DMS 273 (cell line): Measurements from ENCODE around the gene FAM107B.
A peak's percentile ranks its signal among the peaks of the same experiment; 100 is the strongest.

Experiments used
- DNase-seq: peaks from one replicate; lab custom pipeline; 2025; ENCODE audit not compliant: unreplicated experiment; lab: John Stamatoyannopoulos, UW

The FAM107B gene

DNA sequence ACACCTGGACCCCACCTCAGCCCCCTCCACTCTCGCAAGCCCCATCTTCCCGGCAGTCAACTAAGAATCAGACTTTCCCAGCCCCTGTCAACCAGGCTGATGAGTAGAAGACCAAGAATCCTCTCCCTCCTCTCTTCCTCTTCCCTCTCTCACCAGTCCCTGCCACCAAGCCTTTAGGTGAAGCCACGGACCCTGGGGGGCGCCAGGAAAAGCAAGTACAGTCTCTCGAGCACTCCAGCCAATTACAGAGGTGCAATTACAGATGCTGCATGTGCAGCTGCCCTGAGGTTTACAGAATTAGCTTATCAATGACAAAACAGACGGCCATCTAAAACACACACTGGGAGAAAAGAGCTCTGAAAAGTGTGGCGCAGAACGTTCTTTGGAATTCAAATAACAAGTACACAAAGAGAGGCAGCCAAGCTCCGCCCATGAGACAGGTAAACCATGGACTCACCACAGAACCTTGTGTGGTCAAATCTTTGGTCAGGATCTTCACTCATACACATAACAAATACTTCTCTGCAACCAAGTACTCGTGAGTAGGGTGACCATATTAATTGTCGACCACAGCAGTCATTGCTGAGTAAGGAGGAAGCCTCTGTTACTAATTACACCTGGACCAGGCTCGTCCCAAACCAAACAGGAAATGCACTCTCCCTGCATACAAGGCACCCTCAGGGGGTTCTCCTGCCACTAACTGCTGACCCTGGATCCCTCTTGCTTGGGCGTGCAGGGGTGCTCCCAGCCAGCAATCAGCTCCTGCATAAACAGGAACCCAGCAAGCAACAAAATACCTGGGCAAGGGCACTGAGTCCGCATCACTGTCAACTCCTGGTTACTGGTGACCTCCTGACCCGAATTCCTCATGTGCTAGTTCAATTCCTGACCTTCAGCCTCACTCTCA, 189.2 kb downstream of the FAM107B start:
- no peak for DNase-seq

- no peak for DNase-seq
Measured at GRCh38 chr10:14584661-14585060, 190.0 kb downstream of the FAM107B start.

DNA sequence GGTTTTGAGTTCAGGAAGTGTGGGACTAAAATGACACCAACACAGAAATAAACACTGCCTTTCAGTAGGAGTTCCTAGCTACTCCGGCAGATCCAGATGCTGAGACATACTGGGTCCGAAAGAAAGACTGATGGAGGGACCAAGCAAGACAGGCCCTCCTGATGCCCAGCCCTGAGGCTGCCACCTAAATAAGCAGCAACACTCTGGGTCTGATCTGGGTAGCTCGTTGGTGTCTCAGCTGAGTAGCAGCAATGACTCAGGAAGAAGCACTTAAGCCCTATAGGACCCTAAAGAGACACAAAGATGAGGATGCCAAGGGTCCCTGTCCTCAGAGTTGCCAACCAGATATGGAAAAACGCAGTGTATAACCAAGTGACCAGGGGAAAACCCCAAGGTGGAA, 190.7 kb downstream of the FAM107B start:
- DNase-seq = no peak

GRCh38 chr10:14583252-14583651, 191.4 kb downstream of the FAM107B start:
- DNase-seq = no peak

DNA sequence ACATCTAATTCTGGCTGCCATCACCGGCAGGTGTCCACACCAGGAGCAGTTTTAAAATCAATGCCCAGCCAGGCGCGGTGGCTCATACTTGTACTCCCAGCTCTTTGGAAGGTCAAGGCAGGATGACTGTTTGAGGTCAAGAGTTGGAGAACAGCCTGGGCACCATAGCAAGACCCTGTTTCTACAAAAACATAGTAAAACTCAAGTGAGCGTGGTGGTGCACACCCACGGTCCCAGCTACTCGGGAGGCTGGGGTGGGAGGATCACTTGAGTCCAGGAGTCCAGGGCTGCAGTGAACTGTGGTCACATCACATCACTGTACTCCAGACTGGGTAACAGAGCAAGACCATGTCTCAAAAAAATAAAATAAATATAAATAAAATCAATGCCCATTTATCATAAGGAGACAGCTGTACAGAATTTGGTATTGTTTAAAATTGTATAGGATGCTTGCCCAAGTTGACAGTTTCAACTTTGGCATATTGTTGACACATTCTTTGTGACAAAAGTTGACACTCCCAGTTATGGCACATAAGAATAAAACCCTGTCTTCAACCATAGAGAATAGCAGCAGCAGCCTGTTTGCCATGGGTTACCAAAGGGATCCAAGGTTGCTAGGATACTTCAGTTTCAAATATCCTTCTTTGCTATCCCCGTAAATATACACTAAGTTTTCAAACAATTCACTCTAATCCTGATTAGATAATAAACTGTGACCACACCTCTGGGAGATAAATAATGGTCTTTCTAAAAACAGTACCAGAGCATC, 193.0 kb downstream of the FAM107B start:
- no peak for DNase-seq

DNA sequence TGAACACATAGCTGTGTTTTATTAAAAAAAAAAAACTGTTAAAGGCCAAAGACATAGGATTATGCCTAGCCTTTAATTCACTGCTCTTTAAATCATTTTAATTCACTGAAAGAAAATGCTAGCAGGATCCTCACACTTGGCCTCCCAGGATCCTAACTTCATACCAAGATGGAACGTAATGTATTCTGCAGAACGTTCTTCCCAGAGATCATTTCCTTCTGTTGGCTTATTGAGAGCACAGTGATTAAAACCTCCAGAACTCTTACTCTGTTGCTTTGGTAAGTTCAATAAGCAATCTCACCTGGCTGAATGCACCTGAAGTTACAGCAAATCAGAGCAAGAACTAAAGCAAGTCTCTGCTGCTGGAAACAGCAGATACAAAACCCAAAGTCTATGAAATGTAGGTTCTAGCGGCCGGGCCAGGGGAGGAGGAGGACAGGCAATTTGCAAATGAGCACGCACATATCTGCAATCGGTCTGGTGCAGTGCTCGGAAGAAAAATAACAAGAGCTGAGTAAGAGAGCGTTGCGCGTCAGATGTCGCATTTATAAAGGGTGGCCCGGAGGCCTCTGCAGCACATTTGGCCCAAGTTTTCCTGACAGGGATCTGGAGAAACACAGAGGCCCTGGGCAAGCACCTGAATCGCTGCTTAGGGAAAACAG, 193.9 kb downstream of the FAM107B start:
- no peak for DNase-seq

DNA sequence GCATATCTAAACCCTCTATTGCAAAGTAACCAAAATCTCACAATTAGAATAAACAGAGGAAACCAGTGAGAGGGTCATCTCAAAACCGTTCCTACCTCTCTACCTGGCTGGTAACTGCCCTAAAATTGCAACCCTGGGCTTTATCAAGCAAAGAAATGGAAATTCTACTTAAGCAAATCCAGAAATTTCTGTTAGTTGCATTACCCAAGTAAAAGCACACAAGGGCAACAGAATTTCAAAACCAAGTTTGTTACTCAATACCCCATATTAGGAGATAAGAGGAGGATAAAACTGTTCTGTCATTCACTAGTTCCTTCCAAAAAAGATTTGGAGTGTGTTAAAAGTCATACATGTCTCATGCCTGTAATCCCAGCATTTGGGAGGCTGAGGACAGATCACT, 195.3 kb downstream of the FAM107B start:
- no peak for DNase-seq

GRCh38 chr10:14578060-14578952, 196.4 kb downstream of the FAM107B start:
- DNase-seq = no peak

GRCh38 chr10:14574885-14575284, 199.8 kb downstream of the FAM107B start:
- DNase-seq = no peak

DNA sequence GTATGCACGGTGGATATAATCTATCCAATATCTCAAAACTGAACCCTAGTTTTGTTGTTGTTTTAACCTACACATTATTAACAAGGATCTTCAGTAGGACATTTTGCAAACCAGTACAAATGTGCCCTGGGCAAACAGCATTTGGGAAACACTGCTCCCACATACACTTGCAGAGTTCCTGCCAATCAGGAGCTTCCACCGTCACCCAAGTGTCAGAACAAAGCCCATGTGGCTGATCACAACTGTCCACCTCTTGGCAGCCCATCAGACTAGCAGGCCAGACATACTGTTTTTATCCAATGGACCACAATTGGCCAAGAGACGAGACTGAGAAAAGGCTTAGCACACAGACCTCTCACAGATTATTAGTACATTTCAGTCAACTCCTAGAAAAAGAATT, 200.4 kb downstream of the FAM107B start:
- DNase-seq = no peak

DNA sequence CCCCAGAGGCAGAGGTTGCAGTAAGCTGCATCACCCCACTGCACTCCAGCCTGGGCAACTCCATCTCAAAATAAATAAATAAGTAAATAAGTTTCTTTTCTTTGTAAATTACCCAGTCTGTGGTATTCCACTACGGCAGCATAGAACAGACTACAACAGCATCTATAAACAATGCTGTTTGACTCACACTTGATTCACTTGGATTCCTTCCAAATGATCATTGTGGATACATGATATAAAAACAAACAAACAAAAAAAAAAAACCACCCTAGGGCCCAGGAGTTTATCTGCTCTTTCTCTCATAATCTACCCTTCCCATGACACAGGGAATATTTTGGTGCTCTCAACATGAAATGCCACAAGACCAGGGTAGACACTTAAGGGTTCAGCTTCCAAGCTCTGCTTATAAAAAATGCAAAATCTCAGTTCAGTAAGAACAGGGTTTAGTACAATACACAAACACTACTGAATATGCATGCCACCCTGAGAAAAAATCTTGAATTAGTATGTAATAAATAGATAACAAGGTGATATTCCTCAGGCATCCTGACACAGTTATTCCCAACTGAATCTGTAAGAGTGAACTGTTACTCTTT, 200.9 kb downstream of the FAM107B start:
- DNase-seq = no peak

DNA sequence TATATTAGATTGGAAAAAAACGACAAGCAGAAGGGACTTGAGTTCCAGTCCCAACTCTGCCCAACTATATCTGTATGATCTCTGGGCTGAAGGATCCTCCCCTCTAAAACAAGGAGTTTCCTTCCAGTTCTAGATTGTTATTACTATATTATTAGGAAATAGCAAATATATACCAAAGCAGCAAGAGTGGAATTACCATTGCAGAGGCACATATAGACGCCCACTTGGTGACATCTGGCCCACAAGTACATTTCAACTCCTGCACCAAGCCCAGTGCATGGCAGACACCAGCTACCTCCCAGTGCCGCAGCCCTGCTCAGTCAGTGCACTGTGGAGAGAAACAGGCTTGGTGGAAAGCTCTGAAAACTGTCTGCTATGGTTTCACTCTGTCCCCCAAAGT, 201.9 kb downstream of the FAM107B start:
- no peak for DNase-seq

DNA sequence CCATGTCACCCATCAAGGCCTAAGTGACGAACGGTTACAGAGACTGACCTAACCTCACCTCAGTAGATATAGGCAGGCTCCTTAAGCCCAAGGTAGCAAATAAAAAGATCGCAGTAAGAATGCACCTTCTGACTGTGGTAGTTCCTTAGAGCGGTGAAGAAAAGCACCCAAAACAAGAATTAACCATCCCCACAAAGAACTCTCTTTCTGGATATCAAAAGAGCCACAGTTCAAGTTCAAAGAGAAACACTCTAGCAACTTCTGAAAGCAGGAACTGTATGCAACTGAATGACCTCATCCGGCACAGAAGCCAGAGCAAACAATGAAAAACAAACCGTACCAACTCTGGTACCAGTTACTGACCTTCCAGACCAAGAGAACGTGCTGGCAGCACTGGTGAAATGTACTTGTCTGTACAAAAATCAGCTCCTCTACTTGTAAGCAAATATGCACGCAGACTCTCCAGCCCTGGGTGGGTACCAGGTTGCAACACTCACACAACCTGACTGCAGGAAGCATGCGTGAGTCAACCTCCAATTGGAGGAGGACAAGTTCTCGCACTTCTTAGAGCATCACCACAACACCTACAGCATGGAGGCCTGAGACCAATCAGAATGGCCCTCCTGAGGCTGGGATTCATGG, 202.7 kb downstream of the FAM107B start:
- no peak for DNase-seq

DNA sequence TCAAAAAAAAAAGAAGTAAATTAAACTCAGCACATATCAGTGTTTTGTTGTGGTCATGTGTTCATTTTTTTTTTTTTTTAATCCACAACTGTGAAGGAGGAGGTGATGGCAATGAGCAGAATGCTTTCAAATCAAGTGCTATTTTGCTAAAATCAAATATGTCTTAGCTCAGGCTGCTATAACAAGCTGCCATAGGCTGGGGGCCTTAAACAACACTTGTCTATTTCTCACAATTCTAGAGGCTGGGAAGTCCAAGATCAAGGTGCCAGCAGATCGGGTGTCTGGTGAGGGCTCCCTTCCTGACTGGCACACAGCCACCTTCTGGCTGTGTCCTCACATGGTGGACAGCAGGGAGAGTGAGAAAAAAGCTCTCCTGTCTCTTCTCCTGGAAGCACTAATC, 203.9 kb downstream of the FAM107B start:
- peak; percentile 19 for DNase-seq

GRCh38 chr10:14569274-14570060, 205.2 kb downstream of the FAM107B start:
- no peak for DNase-seq

GRCh38 chr10:14567421-14567820, 207.3 kb downstream of the FAM107B start:
- no peak for DNase-seq

- DNase-seq = no peak
Measured at GRCh38 chr10:14566498-14566897, 208.2 kb downstream of the FAM107B start.

DNA sequence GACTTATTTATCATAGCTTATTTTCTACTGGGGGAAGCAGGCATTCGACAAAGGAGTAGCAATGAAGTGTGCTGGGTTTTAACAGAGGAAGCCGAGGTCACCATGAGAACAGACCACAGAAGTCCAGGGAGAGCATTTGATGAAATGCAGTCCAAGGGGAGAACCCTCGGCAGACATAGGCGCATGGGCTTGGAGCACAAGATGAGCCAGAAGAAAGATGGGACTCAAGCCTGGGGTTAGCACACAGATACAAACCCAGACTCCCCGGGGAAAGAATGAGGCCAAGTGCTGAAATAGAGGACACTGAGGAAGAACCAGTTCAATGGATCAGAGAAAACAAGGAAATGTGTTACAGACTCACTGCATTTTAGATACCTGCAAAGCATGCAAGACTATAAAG, 209.5 kb downstream of the FAM107B start:
- no peak for DNase-seq

- DNase-seq = no peak
Measured at GRCh38 chr10:14564268-14564744, 210.4 kb downstream of the FAM107B start.
